Hepatocyte (in vitro differentiated cells): ENCODE measurements around the gene CTNNBIP1.

Experiments used
- EZH2 ChIP-seq: fragments of 200-600 bp; sonication (generic); IDR thresholded peaks from 2 replicates; pipeline ENCODE4 v1.6.1; 2016; ENCODE audit warnings: antibody characterized with exemption, mild to moderate bottlenecking, borderline replicate concordance
- EZH2phosphoT487 ChIP-seq: fragments of 200-600 bp; sonication (generic); IDR thresholded peaks from one replicate; pipeline ENCODE4 v1.6.1; 2018; ENCODE audit warnings: antibody characterized with exemption, mild to moderate bottlenecking, low read depth, moderate library complexity; ENCODE audit not compliant: unreplicated experiment, severe bottlenecking
- TF ChIP-seq, protein P1 (sequence below): fragments of 200-600 bp; sonication (generic); IDR thresholded peaks from 2 replicates; pipeline ENCODE4 v1.5.1; 2016; ENCODE audit warnings: antibody characterized with exemption, mild to moderate bottlenecking; ENCODE audit not compliant: poor library complexity

DNA sequence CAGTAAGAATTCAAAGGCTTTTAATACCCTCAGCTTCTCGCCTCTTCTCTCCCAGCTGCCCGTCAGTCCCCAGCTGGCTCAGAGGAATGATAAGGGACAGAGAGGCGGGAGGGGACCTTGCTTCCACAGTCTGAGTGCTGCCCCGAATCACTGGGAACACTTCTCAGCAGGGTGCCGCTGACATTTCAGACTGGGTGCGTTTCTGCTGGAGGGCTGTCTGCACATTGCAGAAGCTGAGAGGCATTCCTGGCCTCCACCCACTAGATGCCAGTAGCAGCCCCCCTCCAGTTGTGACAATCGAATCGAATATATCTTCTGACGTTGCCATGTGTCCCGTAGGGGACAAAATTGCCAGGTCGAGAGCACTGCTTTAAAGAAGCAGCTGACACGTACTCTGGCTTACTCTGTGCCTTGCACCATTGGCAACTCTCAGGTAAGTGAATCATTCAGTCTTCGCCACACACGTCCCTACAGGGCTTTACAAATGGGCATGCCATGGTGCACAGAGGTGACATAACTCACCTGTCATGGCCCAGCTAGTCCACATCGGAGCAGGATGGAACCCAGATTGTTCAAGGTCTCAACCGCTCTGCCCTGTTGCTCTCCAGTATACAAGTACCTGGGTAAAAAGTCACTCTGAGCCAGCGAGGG lies 23.9 kb downstream of the CTNNBIP1 start:
- TF ChIP-seq, protein P1, sequence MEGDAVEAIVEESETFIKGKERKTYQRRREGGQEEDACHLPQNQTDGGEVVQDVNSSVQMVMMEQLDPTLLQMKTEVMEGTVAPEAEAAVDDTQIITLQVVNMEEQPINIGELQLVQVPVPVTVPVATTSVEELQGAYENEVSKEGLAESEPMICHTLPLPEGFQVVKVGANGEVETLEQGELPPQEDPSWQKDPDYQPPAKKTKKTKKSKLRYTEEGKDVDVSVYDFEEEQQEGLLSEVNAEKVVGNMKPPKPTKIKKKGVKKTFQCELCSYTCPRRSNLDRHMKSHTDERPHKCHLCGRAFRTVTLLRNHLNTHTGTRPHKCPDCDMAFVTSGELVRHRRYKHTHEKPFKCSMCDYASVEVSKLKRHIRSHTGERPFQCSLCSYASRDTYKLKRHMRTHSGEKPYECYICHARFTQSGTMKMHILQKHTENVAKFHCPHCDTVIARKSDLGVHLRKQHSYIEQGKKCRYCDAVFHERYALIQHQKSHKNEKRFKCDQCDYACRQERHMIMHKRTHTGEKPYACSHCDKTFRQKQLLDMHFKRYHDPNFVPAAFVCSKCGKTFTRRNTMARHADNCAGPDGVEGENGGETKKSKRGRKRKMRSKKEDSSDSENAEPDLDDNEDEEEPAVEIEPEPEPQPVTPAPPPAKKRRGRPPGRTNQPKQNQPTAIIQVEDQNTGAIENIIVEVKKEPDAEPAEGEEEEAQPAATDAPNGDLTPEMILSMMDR = no peak
- no peak for TF ChIP-seq EZH2
- TF ChIP-seq EZH2phosphoT487 = no peak
